Gastroesophageal sphincter (tissue), 4 donors: ENCODE measurements around the gene SH3RF1. TPM values are rescaled to one million over a fixed set of nuclear protein-coding genes. Genes with fewer than 3 reads are reported as not detected.
A peak's percentile ranks its signal among the peaks of the same experiment; 100 is the strongest.

Experiments used
- ATAC-seq: fragments of 150-250 bp; one replicate; pipeline ENCODE4 v1.9.1; 2016; ENCODE audit warnings: mild to moderate bottlenecking, moderate library complexity
- H3K27ac ChIP-seq, 4 donors: fragments of 200-600 bp; sonication (generic) in 3 of 4; 1 replicate in 3 of 4; 2 replicates in 1 of 4; pipeline ENCODE4 v1.5.1; 2016 to 2019
- H3K27me3 ChIP-seq: fragments of 200-600 bp; sonication (generic); one replicate; pipeline ENCODE4 v1.5.1; 2019
- H3K36me3 ChIP-seq, 2 donors: fragments of 200-600 bp; sonication (generic); one replicate each; pipeline ENCODE4 v1.5.1; 2019; ENCODE audit warnings: control low read depth in 1 of 2
- H3K4me1 ChIP-seq, 3 donors: fragments of 200-600 bp; sonication (generic); 1 replicate in 2 of 3; 2 replicates in 1 of 3; pipeline ENCODE4 v1.5.1; 2016 to 2019; ENCODE audit warnings: control low read depth in 2 of 3
- H3K4me3 ChIP-seq, 2 donors: fragments of 200-600 bp; sonication (generic); one replicate each; pipeline ENCODE4 v1.5.1; 2019; ENCODE audit warnings: mild to moderate bottlenecking in 1 of 2, moderate library complexity in 1 of 2
- H3K9me3 ChIP-seq, 3 donors: fragments of 200-600 bp; sonication (generic); one replicate each; pipeline ENCODE4 v1.5.1; 2017 to 2019; ENCODE audit warnings: control low read depth in 2 of 3
- CTCF ChIP-seq, 4 experiments: fragments of 200-600 bp in 2 of 4; fragments of 450-650 bp in 2 of 4; sonication (generic) in 1 of 4; IDR thresholded peaks; one replicate each; pipeline ENCODE4 v1.5.1; 2017 to 2019; ENCODE audit warnings: antibody characterized with exemption in 4 of 4, mild to moderate bottlenecking in 2 of 4, moderate library complexity in 2 of 4
- EP300 ChIP-seq: sonication (generic); formaldehyde crosslinking; IDR thresholded peaks from one replicate; pipeline ENCODE4 v1.6.1; 2017; ENCODE audit warnings: antibody characterized with exemption, mild to moderate bottlenecking
- POLR2A ChIP-seq, 2 donors: fragments of 450-650 bp; IDR thresholded peaks; one replicate each; pipeline ENCODE4 v1.6.1; 2017; ENCODE audit warnings: antibody characterized with exemption in 2 of 2, mild to moderate bottlenecking in 2 of 2, moderate library complexity in 1 of 2
- POLR2AphosphoS5 ChIP-seq: sonication (generic); formaldehyde crosslinking; IDR thresholded peaks from one replicate; pipeline ENCODE4 v1.6.1; 2017; ENCODE audit warnings: antibody characterized with exemption
- WGBS, 2 donors: methylation state at CpG; one replicate each; pipeline ENCODE4 v1.1.5; 2018; ENCODE audit warnings: low coverage in 1 of 2; 5-methylcytosine and 5-hydroxymethylcytosine counted together
- total RNA-seq, 4 donors: library from RNA; depleted of rRNA; stranded (reverse); fragments of >200 nt; gene quantifications; one replicate each; pipeline ENCODE4 v1.1.0, GENCODE V29; 2016

The SH3RF1 gene
- total RNA-seq, 4 donors from 2014 or later, result 9.2 to 17.6 (median 13.3) TPM

- Histone ChIP-seq H3K4me1 (peaks cover 0 to 34% (median 4%) of the 10 kb centered on the region in 3 donors), H3K27me3 (no peaks in the 10 kb centered on the region), H3K36me3 (no peaks in the 10 kb centered on the region), H3K9me3 (no peaks in the 10 kb centered on the region), H3K27ac (no peak overlapping the region), H3K4me3 (no peak overlapping the region)
- no peak for ATAC-seq
- no peak for TF ChIP-seq CTCF (IDR thresholded peaks at IDR 0.05)
- TF ChIP-seq POLR2AphosphoS5, result no peak
- no peak for TF ChIP-seq EP300
- no peak for TF ChIP-seq POLR2A (IDR thresholded peaks at IDR 0.05)
- 82 to 90% methylated on average over 1 to 3 of the region's 7 CpGs for WGBS, 2 donors
These were observed 212.4 kb downstream of the SH3RF1 start for GRCh38 chr4:169058312-169058711.

- Histone ChIP-seq H3K4me1 (peaks cover 0 to 6% (median 0%) of the 10 kb centered on the region in 3 donors), H3K27me3 (no peaks in the 10 kb centered on the region), H3K36me3 (no peaks in the 10 kb centered on the region), H3K4me3 (no peak overlapping the region), H3K9me3 (no peaks in the 10 kb centered on the region), H3K27ac (no peak overlapping the region)
- 79 to 84% methylated on average over 5 to 6 of the region's 6 CpGs for WGBS, 2 donors
- no peak for ATAC-seq
- TF ChIP-seq EP300 (no peak), CTCF (IDR thresholded peaks at IDR 0.05) (no peak), POLR2AphosphoS5 (no peak), POLR2A (IDR thresholded peaks at IDR 0.05) (no peak)
These were observed 215.9 kb downstream of the SH3RF1 start for GRCh38 chr4:169054879-169055278.

- Histone ChIP-seq H3K4me1 (no peaks in the 10 kb centered on the region), H3K4me3 (no peak overlapping the region), H3K27ac (no peak overlapping the region), H3K27me3 (no peaks in the 10 kb centered on the region), H3K36me3 (no peaks in the 10 kb centered on the region), H3K9me3 (no peaks in the 10 kb centered on the region)
- WGBS, 2 donors, result 55 to 80% methylated on average over 6 of the region's 6 CpGs
- no peak for ATAC-seq
- TF ChIP-seq EP300, result no peak
- TF ChIP-seq CTCF (IDR thresholded peaks at IDR 0.05), result no peak
- TF ChIP-seq POLR2A (IDR thresholded peaks at IDR 0.05), result no peak
- no peak for TF ChIP-seq POLR2AphosphoS5
These were observed 218.2 kb downstream of the SH3RF1 start for GRCh38 chr4:169052594-169052945.

GRCh38 chr4:169051761-169052593 lies 218.8 kb downstream of the SH3RF1 start:
- Histone ChIP-seq H3K9me3 (no peaks in the 10 kb centered on the region), H3K27me3 (no peaks in the 10 kb centered on the region), H3K27ac (peak overlapping the region in 2 of 4 donors; percentile 20 to 65), H3K36me3 (no peaks in the 10 kb centered on the region), H3K4me3 (no peak overlapping the region), H3K4me1 (no peaks in the 10 kb centered on the region)
- ATAC-seq, result no peak
- WGBS, 2 donors, result 66 to 73% methylated on average over 7 to 8 of the region's 10 CpGs
- TF ChIP-seq CTCF (IDR thresholded peaks at IDR 0.05), result no peak
- TF ChIP-seq EP300, result no peak
- TF ChIP-seq POLR2A (IDR thresholded peaks at IDR 0.05), result no peak
- TF ChIP-seq POLR2AphosphoS5, result no peak
